Ishikawa (cell line): ENCODE data around the gene ACTC1.

Source experiments
- CEBPB ChIP-seq: IDR thresholded peaks from 2 replicates; pipeline ENCODE4 v1.6.1; 2012
- CREB1 ChIP-seq: IDR thresholded peaks from 2 replicates; pipeline ENCODE4 v1.6.1; 2012; ENCODE audit warnings: low read depth
- EGR1 ChIP-seq: IDR thresholded peaks from 2 replicates; pipeline ENCODE4 v1.6.1; 2012
- EP300 ChIP-seq: IDR thresholded peaks from 2 replicates; pipeline ENCODE4 v1.6.1; 2012; ENCODE audit warnings: borderline replicate concordance
- FOXM1 ChIP-seq: IDR thresholded peaks from 2 replicates; pipeline ENCODE4 v1.6.1; 2012; ENCODE audit warnings: low read depth, borderline replicate concordance
- NFIC ChIP-seq: IDR thresholded peaks from 2 replicates; pipeline ENCODE4 v1.6.1; 2012
- RAD21 ChIP-seq: IDR thresholded peaks from 2 replicates; pipeline ENCODE4 v1.6.1; 2012; ENCODE audit warnings: low read depth
- TAF1 ChIP-seq: IDR thresholded peaks from 2 replicates; pipeline ENCODE4 v1.6.1; 2012; ENCODE audit warnings: low read depth, mild to moderate bottlenecking
- TCF12 ChIP-seq: IDR thresholded peaks from 2 replicates; pipeline ENCODE4 v1.6.1; 2012; ENCODE audit warnings: low read depth
- TEAD4 ChIP-seq: IDR thresholded peaks from 2 replicates; pipeline ENCODE4 v1.6.1; 2012
- YY1 ChIP-seq: IDR thresholded peaks from 2 replicates; pipeline ENCODE4 v1.6.1; 2012; ENCODE audit warnings: low read depth
- ZBTB7A ChIP-seq: IDR thresholded peaks from 2 replicates; pipeline ENCODE4 v1.6.1; 2012; ENCODE audit warnings: low read depth
- TF ChIP-seq, protein P1 (sequence below): IDR thresholded peaks from 2 replicates; pipeline ENCODE4 v1.6.1; 2012
- TF ChIP-seq, protein P2 (sequence below): IDR thresholded peaks from 2 replicates; pipeline ENCODE4 v1.6.1; 2012; ENCODE audit warnings: low read depth, mild to moderate bottlenecking

DNA sequence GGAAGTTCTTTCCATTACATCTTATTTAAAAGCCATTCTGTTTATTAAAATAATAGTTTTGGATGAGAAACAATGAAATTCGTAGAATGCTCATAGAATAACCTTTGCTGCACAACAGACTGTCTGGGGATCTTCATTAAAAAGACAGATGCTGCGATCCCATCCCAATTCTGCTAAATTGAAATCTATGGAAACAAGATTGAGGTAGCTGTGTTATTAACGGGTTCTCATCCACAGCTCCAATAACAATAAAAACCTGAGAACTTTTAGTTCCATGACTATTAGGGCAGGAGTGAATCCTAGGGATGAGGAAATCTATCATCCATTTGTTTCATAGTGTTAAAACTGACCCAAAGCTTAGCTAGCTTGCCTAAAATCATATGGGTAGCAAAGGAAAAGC, 38.1 kb downstream of the ACTC1 start:
- no peak for TF ChIP-seq CEBPB
- TF ChIP-seq CREB1: no peak
- no peak for TF ChIP-seq EGR1
- no peak for TF ChIP-seq EP300
- no peak for TF ChIP-seq TAF1
- no peak for TF ChIP-seq YY1
- TF ChIP-seq, protein P1, sequence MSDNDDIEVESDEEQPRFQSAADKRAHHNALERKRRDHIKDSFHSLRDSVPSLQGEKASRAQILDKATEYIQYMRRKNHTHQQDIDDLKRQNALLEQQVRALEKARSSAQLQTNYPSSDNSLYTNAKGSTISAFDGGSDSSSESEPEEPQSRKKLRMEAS: no peak
- no peak for TF ChIP-seq TCF12
- no peak for TF ChIP-seq RAD21
- TF ChIP-seq TEAD4: no peak
- TF ChIP-seq FOXM1: no peak
- TF ChIP-seq, protein P2, sequence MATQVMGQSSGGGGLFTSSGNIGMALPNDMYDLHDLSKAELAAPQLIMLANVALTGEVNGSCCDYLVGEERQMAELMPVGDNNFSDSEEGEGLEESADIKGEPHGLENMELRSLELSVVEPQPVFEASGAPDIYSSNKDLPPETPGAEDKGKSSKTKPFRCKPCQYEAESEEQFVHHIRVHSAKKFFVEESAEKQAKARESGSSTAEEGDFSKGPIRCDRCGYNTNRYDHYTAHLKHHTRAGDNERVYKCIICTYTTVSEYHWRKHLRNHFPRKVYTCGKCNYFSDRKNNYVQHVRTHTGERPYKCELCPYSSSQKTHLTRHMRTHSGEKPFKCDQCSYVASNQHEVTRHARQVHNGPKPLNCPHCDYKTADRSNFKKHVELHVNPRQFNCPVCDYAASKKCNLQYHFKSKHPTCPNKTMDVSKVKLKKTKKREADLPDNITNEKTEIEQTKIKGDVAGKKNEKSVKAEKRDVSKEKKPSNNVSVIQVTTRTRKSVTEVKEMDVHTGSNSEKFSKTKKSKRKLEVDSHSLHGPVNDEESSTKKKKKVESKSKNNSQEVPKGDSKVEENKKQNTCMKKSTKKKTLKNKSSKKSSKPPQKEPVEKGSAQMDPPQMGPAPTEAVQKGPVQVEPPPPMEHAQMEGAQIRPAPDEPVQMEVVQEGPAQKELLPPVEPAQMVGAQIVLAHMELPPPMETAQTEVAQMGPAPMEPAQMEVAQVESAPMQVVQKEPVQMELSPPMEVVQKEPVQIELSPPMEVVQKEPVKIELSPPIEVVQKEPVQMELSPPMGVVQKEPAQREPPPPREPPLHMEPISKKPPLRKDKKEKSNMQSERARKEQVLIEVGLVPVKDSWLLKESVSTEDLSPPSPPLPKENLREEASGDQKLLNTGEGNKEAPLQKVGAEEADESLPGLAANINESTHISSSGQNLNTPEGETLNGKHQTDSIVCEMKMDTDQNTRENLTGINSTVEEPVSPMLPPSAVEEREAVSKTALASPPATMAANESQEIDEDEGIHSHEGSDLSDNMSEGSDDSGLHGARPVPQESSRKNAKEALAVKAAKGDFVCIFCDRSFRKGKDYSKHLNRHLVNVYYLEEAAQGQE: no peak
- TF ChIP-seq NFIC: no peak
- no peak for TF ChIP-seq ZBTB7A
